NT2/D1 (cell line): ENCODE results near the gene NBDY.

Experiments
- SUZ12 ChIP-seq: IDR thresholded peaks from 2 replicates; pipeline ENCODE4 v1.6.1; 2011; ENCODE audit not compliant: insufficient read length, insufficient read depth; ENCODE audit errors: extremely low read depth
- YY1 ChIP-seq: IDR thresholded peaks from 2 replicates; pipeline ENCODE4 v1.6.1; 2011; ENCODE audit not compliant: insufficient read length, insufficient read depth
- ZNF274 ChIP-seq: IDR thresholded peaks from 2 replicates; pipeline ENCODE4 v1.6.1; 2011; ENCODE audit warnings: mild to moderate bottlenecking, low read depth, low read length

DNA sequence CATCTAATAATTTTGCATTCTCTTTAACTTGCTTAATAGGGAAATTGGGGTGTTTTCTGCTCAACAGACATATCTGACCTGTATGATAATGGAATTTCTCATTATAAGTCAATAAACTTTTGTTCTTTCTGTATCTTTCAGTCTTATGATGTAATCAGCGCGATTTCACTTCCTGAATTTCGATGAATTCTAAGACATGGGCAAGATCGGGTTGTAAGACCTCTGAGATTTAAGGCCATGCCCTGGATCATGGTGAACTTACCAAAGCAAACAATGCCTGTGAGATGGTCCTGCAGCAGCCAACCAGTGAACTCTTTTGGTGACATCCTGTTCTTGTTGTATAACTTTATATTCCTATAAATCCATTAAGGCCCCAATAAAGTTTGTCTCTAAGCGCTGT, 88.1 kb downstream of the NBDY start:
- TF ChIP-seq SUZ12 (no peak), ZNF274 (no peak), YY1 (no peak)
